Pancreas (tissue), 10 donors: ENCODE results near the gene SYNJ2. TPM values are rescaled to one million over a fixed set of nuclear protein-coding genes. Genes with fewer than 3 reads are reported as not detected.

Experiments
- ATAC-seq, 4 donors: fragments of 200-7000 bp; cut with Tn5 transposase; one replicate each; pipeline versions ENCODE4 v1.8.0 to v1.9.1; 2020; ENCODE audit warnings: mild to moderate bottlenecking in 4 of 4, moderate library complexity in 4 of 4
- DNase-seq, 6 donors: peaks; one replicate each; pipeline ENCODE4 v3.0.0-alpha.2; 2020
- FAIRE-seq: peaks from 2 replicates; lab custom pipeline; 2012; peaks lifted over from hg19 to GRCh38; lab: Jason Lieb, UNC
- H3K27ac ChIP-seq, 4 donors: fragments of 200-600 bp; sonication (generic); 1 replicate in 3 of 4; 2 replicates in 1 of 4; pipeline versions ENCODE4 v1.5.0 to v1.8.0; 2020
- H3K27me3 ChIP-seq, 4 donors: fragments of 200-600 bp; one replicate each; pipeline ENCODE4 v1.8.0; 2021
- H3K36me3 ChIP-seq, 3 donors: fragments of 200-600 bp; sonication (generic) in 1 of 3; one replicate each; pipeline versions ENCODE4 v1.5.0 to v1.8.0; 2020 to 2021
- H3K4me1 ChIP-seq, 3 donors: fragments of 200-600 bp; one replicate each; pipeline ENCODE4 v1.8.0; 2021
- H3K4me3 ChIP-seq, 4 donors: fragments of 200-600 bp; sonication (generic) in 2 of 4; one replicate each; pipeline versions ENCODE4 v1.5.0 to v1.8.0; 2020 to 2021
- H3K9me3 ChIP-seq, 4 donors: fragments of 200-600 bp; one replicate each; pipeline ENCODE4 v1.8.0; 2021
- CTCF ChIP-seq, 4 donors: fragments of 200-600 bp; sonication (generic) in 3 of 4; IDR thresholded peaks; one replicate each; pipeline versions ENCODE4 v1.5.0 to v1.8.0; 2021; ENCODE audit warnings: antibody characterized with exemption in 4 of 4
- WGBS, 2 donors: extraction: QIAGEN DNeasy Blood & Tissue Kit; methylation state at CpG; one replicate each; pipeline ENCODE4 v1.1.7; 2013; 5-methylcytosine and 5-hydroxymethylcytosine counted together
- intact Hi-C, 3 donors: fragments of 100-400 bp; cut with DNase I; formaldehyde crosslinking; loops; one replicate each; pipeline versions ENCODE4 v1.11.1 to v1.14.2; 2022
- polyA plus RNA-seq, 2 donors: library from polyadenylated mRNA; stranded (reverse); fragments of 200-250 nt; gene quantifications; one replicate each; pipeline ENCODE4 v1.2.3, GENCODE V29; 2013
- total RNA-seq, 6 donors: library from RNA; stranded (reverse); fragmentation: NEBNext Ultra II Directional in 4 of 6; extraction: Animal tissue kit (Norgen Biotek cat#: 25700) in 4 of 6; gene quantifications; one replicate each; pipeline versions ENCODE4 v1.2.1 to v1.2.4, GENCODE V29; 2021 to 2023
- donor health status: healthy with polysubstance abuse.
- donor health status: DM: no; HTN: no; CAD: no; lungs with moderate emphysema.
- donor health status: DM: no; HTN: no; CAD: no.
- donor health status: control.
- donor health status: control.
- donor health status: Bipolar disorder and iron deficiency.
- donor health status: DM: yes; HTN: yes; CAD: no.
- donor health status: DM: no; HTN: no; CAD: no.
- donor health status: DM: no; HTN: no; CAD: no.
- donor health status: DM: yes; HTN: yes; CAD: no.

SYNJ2 gene
- total and polyA plus RNA-seq, 8 donors = 7.9 to 17.1 (median 9.9) TPM

- H3K36me3 ChIP-seq = no peaks in the 10 kb centered on the region
- DNase-seq (peak in 2 of 6 donors; percentile 31 to 38), ATAC-seq (no peak), FAIRE-seq (no peak)
- no peak overlapping the region for H3K27ac ChIP-seq
- H3K9me3 ChIP-seq = no peaks in the 10 kb centered on the region
- TF ChIP-seq CTCF (IDR thresholded peaks at IDR 0.05) = no peak
- H3K4me1 ChIP-seq = peaks cover 8 to 40% (median 13%) of the 10 kb centered on the region in 3 donors
- WGBS, 2 donors = 96 to 97% methylated on average over 14 of the region's 14 CpGs
- H3K27me3 ChIP-seq = no peaks in the 10 kb centered on the region
- intact Hi-C loops = no loop called here
- H3K4me3 ChIP-seq = no peak overlapping the region
Observed at GRCh38 chr6:158004701-158005095, 23.0 kb downstream of the SYNJ2 start.

DNA sequence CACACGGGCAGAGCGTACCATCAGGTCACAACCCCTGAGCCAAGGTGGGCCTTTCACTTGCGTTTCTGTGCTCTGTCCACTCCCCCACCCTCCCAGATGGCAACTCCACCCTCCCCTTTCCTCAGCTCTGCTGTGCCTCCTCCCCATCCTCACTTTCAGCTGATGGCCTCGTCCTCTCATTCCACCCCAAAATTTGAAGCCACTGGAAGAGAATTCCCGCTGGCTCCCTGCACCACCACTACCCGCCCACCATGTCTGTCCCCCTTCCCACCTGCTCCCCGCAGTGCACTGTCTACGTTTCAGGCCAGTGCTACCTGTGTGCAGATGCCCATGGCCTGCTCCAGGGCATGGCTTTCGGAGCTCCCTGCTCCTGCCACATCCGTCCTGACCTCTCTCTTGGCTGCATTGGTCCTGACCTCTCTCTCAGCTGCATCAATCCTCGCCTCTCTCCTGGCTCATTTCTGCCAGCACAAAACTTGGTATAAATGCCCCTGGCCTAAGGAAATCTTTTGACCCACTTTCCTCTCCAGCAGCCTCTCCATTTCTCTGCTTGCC, 24.0 kb downstream of the SYNJ2 start:
- no peak for ATAC-seq
- H3K27ac ChIP-seq = no peak overlapping the region
- intact Hi-C loops = no loop called here
- peaks cover 0 to 30% (median 13%) of the 10 kb centered on the region in 3 donors for H3K4me1 ChIP-seq
- peak in 2 of 6 donors; percentile 24 to 31 for DNase-seq
- no peak overlapping the region for H3K4me3 ChIP-seq
- H3K36me3 ChIP-seq = no peaks in the 10 kb centered on the region
- WGBS, 2 donors = 91 to 94% methylated on average over 11 of the region's 11 CpGs
- H3K27me3 ChIP-seq = no peaks in the 10 kb centered on the region
- TF ChIP-seq CTCF (IDR thresholded peaks at IDR 0.05) = no peak
- FAIRE-seq = no peak
- H3K9me3 ChIP-seq = no peaks in the 10 kb centered on the region

- peak in 2 of 6 donors; percentile 6 to 23 for DNase-seq
- no peak for ATAC-seq
- FAIRE-seq = no peak
- H3K4me3 ChIP-seq = no peak overlapping the region
- no peaks in the 10 kb centered on the region for H3K9me3 ChIP-seq
- H3K27me3 ChIP-seq = no peaks in the 10 kb centered on the region
- peaks cover 0 to 31% (median 13%) of the 10 kb centered on the region in 3 donors for H3K4me1 ChIP-seq
- TF ChIP-seq CTCF (IDR thresholded peaks at IDR 0.05) = no peak
- H3K27ac ChIP-seq = no peak overlapping the region
- H3K36me3 ChIP-seq = no peaks in the 10 kb centered on the region
- intact Hi-C loops = no loop called here
- 89 to 95% methylated on average over 7 of the region's 7 CpGs for WGBS, 2 donors
Observed at GRCh38 chr6:158006331-158006730, 24.7 kb downstream of the SYNJ2 start.

GRCh38 chr6:158006821-158007570, 25.3 kb downstream of the SYNJ2 start:
- Histone ChIP-seq H3K27me3 (no peaks in the 10 kb centered on the region), H3K27ac (no peak overlapping the region), H3K4me3 (no peak overlapping the region), H3K36me3 (no peaks in the 10 kb centered on the region), H3K9me3 (no peaks in the 10 kb centered on the region), H3K4me1 (peaks cover 1 to 35% (median 13%) of the 10 kb centered on the region in 3 donors)
- FAIRE-seq (no peak), DNase-seq (peak in 2 of 6 donors; percentile 28 to 35), ATAC-seq (no peak)
- TF ChIP-seq CTCF (IDR thresholded peaks at IDR 0.05) = no peak
- WGBS, 2 donors = 93 to 96% methylated on average over 11 of the region's 11 CpGs
- intact Hi-C loops = no loop called here

DNA sequence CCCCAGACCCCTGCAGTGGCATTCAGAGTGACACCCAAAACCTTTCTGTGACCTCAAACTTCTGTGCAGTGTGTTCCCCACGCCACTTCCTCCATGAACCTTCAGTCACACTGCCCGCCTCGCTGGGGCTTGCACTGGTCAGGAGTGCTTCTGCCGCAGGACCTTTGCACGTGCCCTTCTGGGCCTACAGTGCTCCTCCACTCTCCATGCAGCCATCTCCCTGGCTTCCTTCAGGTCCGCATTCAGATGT, 27.1 kb downstream of the SYNJ2 start:
- 95% methylated on average over 6 of the region's 6 CpGs for WGBS, 2 donors
- DNase-seq = peak in 2 of 6 donors; percentile 40 to 42
- no peak for ATAC-seq

More for the DNA sequence above, 27.1 kb downstream of the SYNJ2 start:
- Histone ChIP-seq H3K4me3 (no peak overlapping the region), H3K36me3 (no peaks in the 10 kb centered on the region), H3K27me3 (no peaks in the 10 kb centered on the region), H3K9me3 (no peaks in the 10 kb centered on the region), H3K27ac (peak overlapping the region; percentile 18 to 73 (median 55)), H3K4me1 (peaks cover 0 to 19% (median 5%) of the 10 kb centered on the region in 3 donors)
- no peak for TF ChIP-seq CTCF (IDR thresholded peaks at IDR 0.05)
- intact Hi-C loops = no loop called here
- no peak for FAIRE-seq
